ENCODE data around the gene HNRNPAB.

The HNRNPAB gene

GRCh38 chr5:178204935-178205748 lies 809 bp downstream of the HNRNPAB start:
- TF ChIP-seq TAF1 (IDR thresholded peaks at IDR 0.05; ENCODE audit: low read depth), result no peak
- no peak for TF ChIP-seq NFIC (IDR thresholded peaks at IDR 0.05)
- peak; percentile 92 for TF ChIP-seq EGR1 (IDR thresholded peaks at IDR 0.05)

GRCh38 chr5:178205749-178206047 lies 1.4 kb downstream of the HNRNPAB start:
- TF ChIP-seq NFIC (IDR thresholded peaks at IDR 0.05) (no peak), CEBPB (IDR thresholded peaks at IDR 0.05) (no peak), CREB1 (IDR thresholded peaks at IDR 0.05; ENCODE audit: low read depth) (no peak), EP300 (IDR thresholded peaks at IDR 0.05; ENCODE audit: borderline replicate concordance) (no peak), EGR1 (IDR thresholded peaks at IDR 0.05) (no peak), FOXM1 (IDR thresholded peaks at IDR 0.05; ENCODE audit: borderline replicate concordance, low read depth) (no peak), MAX (IDR thresholded peaks at IDR 0.05) (no peak)

- TF ChIP-seq CEBPB (IDR thresholded peaks at IDR 0.05), result no peak
- TF ChIP-seq ZBTB7A (IDR thresholded peaks at IDR 0.05; ENCODE audit: low read depth), result no peak
- TF ChIP-seq EGR1 (IDR thresholded peaks at IDR 0.05), result no peak
- no peak for TF ChIP-seq REST (IDR thresholded peaks at IDR 0.05; ENCODE audit: low read depth)
- no peak for TF ChIP-seq FOXM1 (IDR thresholded peaks at IDR 0.05; ENCODE audit: borderline replicate concordance, low read depth)
- no peak for TF ChIP-seq MAX (IDR thresholded peaks at IDR 0.05)
- TF ChIP-seq USF1 (IDR thresholded peaks at IDR 0.05), result no peak
- TF ChIP-seq RAD21 (IDR thresholded peaks at IDR 0.05; ENCODE audit: low read depth), result no peak
- TF ChIP-seq NFIC (IDR thresholded peaks at IDR 0.05), result no peak
- no peak for TF ChIP-seq EP300 (IDR thresholded peaks at IDR 0.05; ENCODE audit: borderline replicate concordance)
- no peak for TF ChIP-seq CREB1 (IDR thresholded peaks at IDR 0.05; ENCODE audit: low read depth)
- TF ChIP-seq YY1 (IDR thresholded peaks at IDR 0.05; ENCODE audit: low read depth), result no peak
- TF ChIP-seq TAF1 (IDR thresholded peaks at IDR 0.05; ENCODE audit: low read depth), result no peak
- no peak for TF ChIP-seq TCF12 (IDR thresholded peaks at IDR 0.05; ENCODE audit: low read depth)
- TF ChIP-seq TEAD4 (IDR thresholded peaks at IDR 0.05), result no peak
These were observed 2.1 kb downstream of the HNRNPAB start for GRCh38 chr5:178206166-178207101.

- TF ChIP-seq EGR1 (IDR thresholded peaks at IDR 0.05), result no peak
- no peak for TF ChIP-seq TCF12 (IDR thresholded peaks at IDR 0.05; ENCODE audit: low read depth)
- TF ChIP-seq TAF1 (IDR thresholded peaks at IDR 0.05; ENCODE audit: low read depth), result no peak
- no peak for TF ChIP-seq ZBTB7A (IDR thresholded peaks at IDR 0.05; ENCODE audit: low read depth)
- TF ChIP-seq USF1 (IDR thresholded peaks at IDR 0.05), result no peak
- no peak for TF ChIP-seq CEBPB (IDR thresholded peaks at IDR 0.05)
- TF ChIP-seq REST (IDR thresholded peaks at IDR 0.05; ENCODE audit: low read depth), result no peak
- no peak for TF ChIP-seq CREB1 (IDR thresholded peaks at IDR 0.05; ENCODE audit: low read depth)
These were observed 3.0 kb downstream of the HNRNPAB start for GRCh38 chr5:178207183-178207916.

- TF ChIP-seq CREB1 (IDR thresholded peaks at IDR 0.05; ENCODE audit: low read depth) (no peak), TCF12 (IDR thresholded peaks at IDR 0.05; ENCODE audit: low read depth) (no peak), FOXM1 (IDR thresholded peaks at IDR 0.05; ENCODE audit: borderline replicate concordance, low read depth) (no peak), MAX (IDR thresholded peaks at IDR 0.05) (no peak), NFIC (IDR thresholded peaks at IDR 0.05) (no peak), EGR1 (IDR thresholded peaks at IDR 0.05) (no peak), RAD21 (IDR thresholded peaks at IDR 0.05; ENCODE audit: low read depth) (no peak), TEAD4 (IDR thresholded peaks at IDR 0.05) (no peak), USF1 (IDR thresholded peaks at IDR 0.05) (no peak), ZBTB7A (IDR thresholded peaks at IDR 0.05; ENCODE audit: low read depth) (no peak), TAF1 (IDR thresholded peaks at IDR 0.05; ENCODE audit: low read depth) (no peak), YY1 (IDR thresholded peaks at IDR 0.05; ENCODE audit: low read depth) (no peak), REST (IDR thresholded peaks at IDR 0.05; ENCODE audit: low read depth) (no peak)
These were observed 3.6 kb downstream of the HNRNPAB start for GRCh38 chr5:178207917-178208280.

All from Ishikawa (cell line).